AG04449 (cell line): ENCODE data around the gene GRIN2A.

Experiments
- CTCF ChIA-PET: fragments of 350-600 bp; formaldehyde crosslinking; extraction: SDS; loops from one replicate; lab custom pipeline; 2021; ENCODE audit warnings: antibody characterized with exemption; lab: Yijun Ruan, JAX
- POLR2A ChIA-PET: fragments of 400-600, 350-600 bp; formaldehyde crosslinking; extraction: SDS; loops from one replicate; lab custom pipeline; 2020; ENCODE audit warnings: antibody characterized with exemption, inconsistent platforms; lab: Yijun Ruan, JAX
- DNase-seq: peaks from one replicate; pipeline ENCODE4 v3.0.0-alpha.2; 2010; ENCODE audit warnings: low read depth, low spot score
- H3K4me3 ChIP-seq: 2 replicates; pipeline ENCODE4 v1.5.1; 2011; ENCODE audit warnings: low read depth, mild to moderate bottlenecking, control low read depth, low read length
- TF ChIP-seq, protein P1 (sequence below): IDR thresholded peaks from one replicate; pipeline ENCODE4 v1.5.1; 2011; ENCODE audit warnings: mild to moderate bottlenecking, moderate library complexity, low read length, control low read depth, inconsistent platforms; ENCODE audit not compliant: insufficient read depth; ENCODE audit errors: missing control alignments

GRIN2A gene

DNA sequence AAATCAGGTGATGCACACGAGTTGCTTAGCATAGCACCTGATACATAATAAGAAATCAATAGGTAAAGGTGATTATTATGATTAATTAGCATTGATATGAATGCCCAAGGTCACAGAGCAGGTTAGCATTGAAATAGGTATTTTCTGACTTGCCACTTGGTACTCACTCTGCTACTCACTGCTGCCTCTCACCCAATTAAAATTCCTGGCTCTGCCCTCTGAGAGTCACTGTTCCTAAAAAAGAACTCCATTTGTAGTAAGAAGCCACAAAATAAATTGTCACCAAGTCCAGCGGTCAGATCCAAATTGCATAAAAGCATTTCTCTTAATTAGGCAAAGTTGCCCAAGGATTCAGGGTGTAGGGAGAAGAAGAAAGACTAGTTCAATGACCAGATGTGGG, 8.9 kb upstream of the GRIN2A start:
- no peak for DNase-seq
- ChIA-PET POLR2A (no interaction called here), CTCF (no interaction called here)
- H3K4me3 ChIP-seq = no peak overlapping the region
- TF ChIP-seq, protein P1, sequence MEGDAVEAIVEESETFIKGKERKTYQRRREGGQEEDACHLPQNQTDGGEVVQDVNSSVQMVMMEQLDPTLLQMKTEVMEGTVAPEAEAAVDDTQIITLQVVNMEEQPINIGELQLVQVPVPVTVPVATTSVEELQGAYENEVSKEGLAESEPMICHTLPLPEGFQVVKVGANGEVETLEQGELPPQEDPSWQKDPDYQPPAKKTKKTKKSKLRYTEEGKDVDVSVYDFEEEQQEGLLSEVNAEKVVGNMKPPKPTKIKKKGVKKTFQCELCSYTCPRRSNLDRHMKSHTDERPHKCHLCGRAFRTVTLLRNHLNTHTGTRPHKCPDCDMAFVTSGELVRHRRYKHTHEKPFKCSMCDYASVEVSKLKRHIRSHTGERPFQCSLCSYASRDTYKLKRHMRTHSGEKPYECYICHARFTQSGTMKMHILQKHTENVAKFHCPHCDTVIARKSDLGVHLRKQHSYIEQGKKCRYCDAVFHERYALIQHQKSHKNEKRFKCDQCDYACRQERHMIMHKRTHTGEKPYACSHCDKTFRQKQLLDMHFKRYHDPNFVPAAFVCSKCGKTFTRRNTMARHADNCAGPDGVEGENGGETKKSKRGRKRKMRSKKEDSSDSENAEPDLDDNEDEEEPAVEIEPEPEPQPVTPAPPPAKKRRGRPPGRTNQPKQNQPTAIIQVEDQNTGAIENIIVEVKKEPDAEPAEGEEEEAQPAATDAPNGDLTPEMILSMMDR = no peak

DNA sequence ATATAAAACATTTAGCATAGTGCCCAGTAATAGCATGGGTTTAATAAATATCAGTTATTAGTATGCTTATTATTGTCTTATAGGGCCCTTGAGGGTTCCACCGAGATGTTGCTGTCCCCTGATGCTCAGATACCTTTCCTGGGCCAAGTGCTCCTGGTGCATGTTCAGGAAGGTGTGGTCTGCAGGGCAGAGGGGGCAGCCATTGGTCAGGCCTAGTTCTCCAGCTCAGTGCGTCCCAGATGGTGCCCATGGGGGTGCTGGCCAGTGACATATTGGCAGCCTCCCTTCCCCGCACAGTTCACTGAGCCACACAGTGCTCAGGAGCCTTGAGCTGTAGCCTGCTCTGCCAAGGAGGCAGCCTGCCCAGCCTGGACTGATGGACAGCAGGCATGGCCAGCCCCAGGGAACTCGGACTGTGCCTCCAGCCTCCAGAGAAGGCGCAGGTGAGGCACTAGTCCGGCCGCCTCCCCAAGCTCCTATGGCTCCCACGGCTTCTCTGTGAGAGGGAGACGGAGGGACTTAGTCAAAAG, 7.7 kb upstream of the GRIN2A start:
- CTCF ChIA-PET = no interaction called here
- no peak overlapping the region for H3K4me3 ChIP-seq
- POLR2A ChIA-PET = no interaction called here

DNA sequence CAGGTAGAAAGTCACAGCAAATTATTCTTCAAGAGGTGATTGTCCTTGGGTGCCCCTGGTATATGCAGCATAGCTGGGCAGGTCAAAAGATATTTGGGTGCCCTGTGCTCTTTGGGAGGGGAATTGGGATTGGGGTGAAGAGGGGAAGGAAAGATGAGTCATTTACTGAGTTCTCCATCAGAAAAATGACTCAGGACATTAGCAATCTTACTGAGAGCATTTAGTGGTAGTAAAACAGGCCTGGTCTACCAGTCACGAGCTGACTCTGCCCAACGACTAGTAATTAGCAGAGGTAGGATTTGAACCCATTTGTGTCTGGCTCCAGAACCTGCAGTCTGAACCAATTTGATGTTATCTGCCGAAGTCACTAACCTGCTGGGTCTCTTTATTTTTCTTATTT, 6.0 kb upstream of the GRIN2A start:
- ChIA-PET POLR2A (no interaction called here), CTCF (no interaction called here)
- no peak for DNase-seq
- H3K4me3 ChIP-seq = no peak overlapping the region
- TF ChIP-seq, protein P1 = no peak

More for the DNA sequence above, 7.7 kb upstream of the GRIN2A start:
- no peak for DNase-seq
- TF ChIP-seq, protein P1 = no peak

DNA sequence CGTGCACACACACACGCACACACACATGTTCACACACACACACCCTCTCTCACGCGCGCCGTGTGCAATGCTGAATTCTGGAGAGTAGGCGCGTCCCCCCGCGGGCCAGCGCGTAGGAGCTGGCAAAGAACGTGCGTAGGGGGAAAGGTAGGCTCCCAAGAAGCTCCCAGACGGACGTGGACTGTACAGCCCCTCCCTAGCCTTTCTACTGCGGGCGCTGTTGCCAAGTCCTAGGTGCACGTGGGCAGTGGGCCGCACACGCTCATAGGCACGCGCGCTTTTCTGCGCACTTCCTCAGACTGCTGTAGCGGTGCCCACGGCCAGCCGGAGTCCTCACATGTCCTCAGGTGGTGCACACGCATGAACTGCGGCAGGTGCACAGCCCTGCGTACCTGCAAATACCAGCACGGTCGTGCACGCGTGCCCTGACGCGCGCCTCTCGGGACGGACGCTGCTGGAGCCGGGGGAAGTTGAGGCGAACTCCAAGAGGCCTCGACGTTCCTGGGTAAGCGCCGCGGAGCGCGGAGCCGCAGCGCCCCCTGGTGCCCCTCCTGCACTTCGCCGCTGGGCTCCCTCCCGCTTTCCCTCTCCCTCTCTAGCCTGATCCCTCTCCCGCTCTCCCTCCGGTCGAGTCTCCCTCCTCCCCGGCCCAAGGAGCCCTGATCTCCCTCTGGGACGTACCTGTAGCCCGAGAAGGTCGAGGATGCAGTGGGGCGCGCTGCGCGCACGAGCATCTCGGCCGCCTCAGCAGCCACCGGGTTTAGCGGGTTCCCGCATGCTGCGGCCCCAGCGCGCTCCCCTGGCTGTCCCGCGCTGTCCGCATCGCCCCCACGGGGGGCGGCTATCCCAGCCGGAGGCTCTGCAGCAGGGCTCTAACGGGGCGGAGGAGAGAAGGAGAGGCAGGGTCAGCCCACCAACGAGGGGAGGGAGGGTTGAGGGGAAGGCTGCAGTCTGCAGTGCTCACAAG, 749 bp downstream of the GRIN2A start:
- ChIA-PET CTCF (interaction anchor here (0.6 to 4.2 kb wide), 17 partner anchors 13 to 1022 kb away, joined by 3 to 33 read pairs (median 3); no protein-coding TSS in a partner anchor), POLR2A (no interaction called here)
- no peak for DNase-seq
- H3K4me3 ChIP-seq = peak overlapping the region; percentile 27
- TF ChIP-seq, protein P1 = peak; percentile 97

DNA sequence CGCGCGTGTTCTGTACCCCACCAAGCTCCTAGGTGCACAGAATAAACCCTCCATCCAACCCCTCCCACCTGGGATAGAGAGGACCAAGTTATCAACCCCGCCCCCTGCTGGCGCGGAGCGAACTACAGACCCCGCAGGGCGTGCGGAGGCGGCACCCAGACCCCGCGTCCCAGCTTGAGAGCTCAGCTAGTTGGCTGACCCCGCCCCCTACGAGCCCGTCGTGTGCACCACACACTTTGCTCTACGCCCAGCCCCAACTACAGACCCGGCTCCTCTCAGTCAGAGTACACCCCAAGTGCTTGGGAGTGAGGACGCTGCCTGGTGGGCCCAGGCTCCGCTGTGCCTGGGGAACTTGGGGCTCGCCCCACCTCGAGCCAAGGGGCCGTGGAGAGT, 1.5 kb downstream of the GRIN2A start:
- TF ChIP-seq, protein P1 = peak; percentile 48
- CTCF ChIA-PET = interaction anchor here (0.7 to 4.2 kb wide), 17 partner anchors 13 to 1042 kb away, joined by 3 to 33 read pairs (median 3); no protein-coding TSS in a partner anchor
- DNase-seq = no peak

More for the DNA sequence above, 1.5 kb downstream of the GRIN2A start:
- POLR2A ChIA-PET = no interaction called here
- no peak overlapping the region for H3K4me3 ChIP-seq
